GM18870 (cell line): ENCODE data around the gene RAD54L.

Experiments used
- ATAC-seq: cut with Tn5 transposase; IDR thresholded peaks from one replicate; pipeline ENCODE4 v1.9.1; 2021; ENCODE audit warnings: moderate library complexity; ENCODE audit not compliant: unreplicated experiment

RAD54L gene

GRCh38 chr1:46284597-46285564 lies 37.3 kb downstream of the RAD54L start:
- ATAC-seq = no peak

DNA sequence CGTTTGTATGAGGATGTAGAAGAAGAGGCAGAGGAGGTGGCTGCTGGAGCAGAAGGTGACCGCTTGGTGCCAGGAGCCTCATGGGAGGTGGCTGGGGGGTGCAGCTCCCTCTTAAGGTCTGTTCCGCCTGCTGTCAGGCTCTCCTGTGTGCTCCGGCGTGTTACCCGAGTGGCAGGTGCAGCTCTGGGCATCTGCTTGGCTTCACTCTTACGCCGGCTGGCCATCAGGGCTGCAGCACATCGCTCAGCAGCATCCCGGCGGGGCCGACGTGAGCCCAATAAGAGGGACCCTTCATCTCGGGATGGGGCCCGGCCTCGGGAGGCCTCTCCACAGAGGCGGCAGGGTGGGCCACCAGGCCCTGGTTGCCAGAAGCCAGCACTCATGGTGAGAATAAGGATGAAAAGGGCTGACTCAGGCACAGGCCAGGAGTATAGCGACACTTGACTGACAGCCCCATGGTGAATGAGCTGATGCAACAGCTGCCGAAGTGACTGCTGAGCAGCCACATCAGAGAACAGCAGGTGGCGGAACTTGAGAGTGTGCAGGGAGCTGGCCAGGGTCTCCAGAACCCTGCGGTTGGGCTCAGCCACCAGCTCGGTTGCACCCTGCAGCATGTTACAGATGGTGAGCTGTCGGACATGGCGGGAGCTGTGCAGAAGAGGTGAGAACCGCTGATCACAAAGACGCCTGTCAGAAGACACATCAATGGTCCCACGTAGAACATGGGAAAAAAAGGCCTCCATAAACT lies 38.3 kb downstream of the RAD54L start:
- no peak for ATAC-seq

DNA sequence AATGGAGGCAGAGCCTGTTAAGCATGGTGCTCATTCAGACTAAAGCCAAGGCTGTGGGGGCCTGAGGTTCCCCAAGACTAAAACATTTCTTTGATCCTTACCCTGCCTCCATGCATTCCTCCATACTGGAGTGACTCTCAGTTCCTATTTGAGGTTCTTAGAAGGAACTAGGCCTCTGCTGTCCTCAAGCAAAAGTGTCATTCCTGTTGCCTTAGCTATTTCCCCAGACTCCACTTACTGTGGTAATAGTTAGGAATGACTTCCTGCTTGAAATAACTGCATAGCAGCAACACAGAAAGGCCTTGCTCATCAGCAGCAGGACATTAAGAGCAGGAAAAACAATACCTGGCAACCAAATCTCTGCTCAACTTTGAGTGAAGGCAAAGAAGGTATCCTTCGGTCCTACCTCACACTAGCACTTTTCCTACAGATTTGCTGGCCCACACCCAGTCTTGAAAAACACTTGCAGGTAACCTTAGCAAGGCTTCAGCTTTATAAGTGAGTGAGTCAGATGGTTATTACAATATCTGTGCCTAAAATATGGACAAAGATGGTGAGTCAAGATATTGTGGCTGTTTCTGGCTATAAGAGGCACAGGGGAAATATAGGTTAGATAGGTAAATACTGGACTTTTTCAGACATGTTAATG lies 41.0 kb downstream of the RAD54L start:
- no peak for ATAC-seq

- ATAC-seq = no peak
These were observed 41.6 kb downstream of the RAD54L start for GRCh38 chr1:46289134-46289494.

DNA sequence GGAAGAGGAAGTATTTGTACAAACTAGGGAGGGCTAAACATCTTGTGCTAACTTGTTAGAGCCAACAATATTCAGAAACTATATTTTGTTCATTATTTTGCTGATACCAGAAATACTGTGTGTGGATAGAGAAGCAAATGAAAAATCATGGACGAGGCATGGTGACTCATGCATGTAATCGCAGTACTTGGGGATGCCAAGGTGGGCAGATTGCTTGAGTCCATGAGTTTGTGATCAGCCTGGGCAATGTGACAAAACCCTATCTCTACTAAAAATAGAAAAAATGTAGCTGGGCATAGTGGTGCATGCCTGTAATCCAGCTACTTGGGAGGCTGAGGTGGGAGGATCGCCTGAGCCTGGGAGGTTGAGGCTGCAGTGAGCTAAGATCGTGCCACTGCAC lies 42.4 kb downstream of the RAD54L start:
- ATAC-seq = no peak

DNA sequence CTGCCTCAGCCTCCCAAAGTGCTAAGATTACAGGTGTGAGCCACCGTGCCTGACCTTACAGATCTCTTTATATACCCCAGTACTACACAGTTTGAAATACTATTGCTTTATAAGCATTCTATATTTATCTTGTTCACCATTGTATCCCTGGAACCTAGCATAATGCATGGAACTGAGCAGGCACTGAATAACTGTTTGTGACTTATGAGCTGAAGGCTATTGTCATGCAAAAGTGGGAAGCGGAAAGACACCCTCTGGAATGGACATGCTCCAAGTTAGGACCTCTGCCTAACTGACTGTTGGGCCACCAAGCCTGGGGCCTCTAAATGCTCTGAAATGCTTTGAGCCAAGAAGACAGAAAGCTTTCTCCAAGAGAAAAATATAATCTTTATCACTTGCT lies 47.7 kb downstream of the RAD54L start:
- ATAC-seq = no peak

- no peak for ATAC-seq
These were observed 50.8 kb downstream of the RAD54L start for GRCh38 chr1:46298387-46298786.

- no peak for ATAC-seq
These were observed 53.3 kb downstream of the RAD54L start for GRCh38 chr1:46300673-46301405.

- no peak for ATAC-seq
These were observed 53.8 kb downstream of the RAD54L start for GRCh38 chr1:46301406-46301807.

DNA sequence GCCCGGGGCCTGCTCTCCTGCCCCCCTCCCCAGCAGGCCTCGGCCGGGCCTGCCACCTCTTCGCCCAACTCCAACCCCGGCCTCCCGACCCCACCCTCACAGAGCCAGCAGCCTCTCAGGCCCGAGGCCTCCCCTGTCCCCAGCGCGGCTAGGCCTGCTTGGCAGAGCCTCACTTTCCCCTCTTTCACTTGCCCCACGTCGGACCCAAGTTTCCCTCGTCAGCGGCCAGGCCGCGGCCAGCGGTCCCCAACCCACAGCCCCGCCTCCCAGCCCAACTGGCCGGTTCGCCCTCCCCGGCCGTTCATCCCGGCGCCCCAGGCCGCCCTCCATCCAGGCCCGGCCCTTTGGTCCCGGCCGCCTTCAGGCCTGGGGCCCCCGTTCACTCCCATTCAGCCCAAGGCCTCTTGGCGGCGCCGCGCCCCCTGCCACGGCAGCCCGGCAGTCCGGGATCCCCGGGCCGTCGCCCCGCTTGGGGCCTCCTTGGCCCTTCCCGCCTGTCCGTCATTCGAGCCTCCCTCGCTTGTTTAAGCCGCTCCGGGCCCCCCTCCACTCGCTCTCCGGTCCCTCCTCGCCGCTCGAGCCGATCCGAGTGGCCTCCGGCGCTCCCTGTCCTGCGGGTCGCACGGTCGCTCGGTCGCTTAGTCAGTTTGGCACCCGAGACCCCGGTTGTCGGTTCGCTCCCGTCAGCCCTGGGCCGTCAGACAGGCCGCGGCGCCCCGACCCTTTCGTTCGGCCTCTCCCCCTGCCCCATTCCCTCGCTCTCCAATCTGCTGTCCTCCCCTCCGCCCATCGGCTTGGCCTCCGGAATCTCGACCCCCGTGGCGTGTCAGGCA lies 54.5 kb downstream of the RAD54L start:
- no peak for ATAC-seq

GRCh38 chr1:46302641-46303037 lies 55.1 kb downstream of the RAD54L start:
- ATAC-seq = no peak

GRCh38 chr1:46303038-46303871 lies 55.7 kb downstream of the RAD54L start, which contains the start of the genes LRRC41 and UQCRH:
LRRC41 (minus strand) TSS chr1:46303616; CDS start chr1:46303322, 294 bp downstream.
UQCRH (plus strand) TSS chr1:46303698; CDS start chr1:46303767, 69 bp downstream.
- peak; percentile 78 for ATAC-seq

GRCh38 chr1:46303872-46304326 lies 56.3 kb downstream of the RAD54L start:
- no peak for ATAC-seq

DNA sequence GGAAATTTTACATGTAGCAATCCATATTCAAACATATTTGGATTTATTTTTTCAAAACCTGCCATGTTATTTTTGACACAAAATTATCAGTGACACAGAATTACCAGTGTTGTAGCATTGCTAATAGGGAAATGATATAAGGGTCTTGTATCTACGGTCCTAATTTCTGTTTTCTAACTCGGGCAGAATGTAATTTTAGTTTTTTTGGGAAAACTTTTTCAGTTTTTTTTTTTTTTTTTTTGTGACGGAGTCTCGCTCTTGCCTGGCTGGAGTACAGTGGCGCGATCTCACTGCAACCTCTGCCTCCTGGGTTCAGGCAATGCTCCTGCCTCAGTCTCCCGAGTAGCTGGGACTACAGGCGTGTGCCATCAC lies 58.6 kb downstream of the RAD54L start:
- ATAC-seq = no peak

GRCh38 chr1:46309401-46310159 lies 62.0 kb downstream of the RAD54L start:
- ATAC-seq = no peak

DNA sequence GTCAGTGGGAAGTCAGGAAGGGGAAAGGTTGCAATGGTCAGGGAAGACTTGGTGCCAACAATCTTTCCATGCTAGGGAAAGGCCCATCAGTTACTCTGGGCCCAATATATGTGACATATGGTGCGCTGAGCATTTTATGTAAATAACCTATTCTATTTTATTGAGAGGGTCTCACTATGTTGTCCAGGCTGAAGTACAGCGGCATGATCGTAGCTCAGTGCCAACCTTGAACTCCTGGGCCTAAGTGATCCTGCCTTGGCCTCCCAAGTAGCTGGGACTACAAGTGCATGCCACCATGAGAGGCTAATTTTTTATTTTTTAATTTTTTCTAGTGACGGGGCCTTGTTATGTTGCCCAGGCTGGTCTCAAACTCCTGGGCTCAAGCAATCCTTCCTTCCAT lies 62.8 kb downstream of the RAD54L start:
- no peak for ATAC-seq

- no peak for ATAC-seq
These were observed 68.3 kb downstream of the RAD54L start for GRCh38 chr1:46315669-46316403.
